GM21515 (cell line): ENCODE data around the gene EPHA2.

Experiments used
- ATAC-seq: cut with Tn5 transposase; IDR thresholded peaks from one replicate; pipeline ENCODE4 v1.9.1; 2021; ENCODE audit not compliant: unreplicated experiment

The EPHA2 gene

DNA sequence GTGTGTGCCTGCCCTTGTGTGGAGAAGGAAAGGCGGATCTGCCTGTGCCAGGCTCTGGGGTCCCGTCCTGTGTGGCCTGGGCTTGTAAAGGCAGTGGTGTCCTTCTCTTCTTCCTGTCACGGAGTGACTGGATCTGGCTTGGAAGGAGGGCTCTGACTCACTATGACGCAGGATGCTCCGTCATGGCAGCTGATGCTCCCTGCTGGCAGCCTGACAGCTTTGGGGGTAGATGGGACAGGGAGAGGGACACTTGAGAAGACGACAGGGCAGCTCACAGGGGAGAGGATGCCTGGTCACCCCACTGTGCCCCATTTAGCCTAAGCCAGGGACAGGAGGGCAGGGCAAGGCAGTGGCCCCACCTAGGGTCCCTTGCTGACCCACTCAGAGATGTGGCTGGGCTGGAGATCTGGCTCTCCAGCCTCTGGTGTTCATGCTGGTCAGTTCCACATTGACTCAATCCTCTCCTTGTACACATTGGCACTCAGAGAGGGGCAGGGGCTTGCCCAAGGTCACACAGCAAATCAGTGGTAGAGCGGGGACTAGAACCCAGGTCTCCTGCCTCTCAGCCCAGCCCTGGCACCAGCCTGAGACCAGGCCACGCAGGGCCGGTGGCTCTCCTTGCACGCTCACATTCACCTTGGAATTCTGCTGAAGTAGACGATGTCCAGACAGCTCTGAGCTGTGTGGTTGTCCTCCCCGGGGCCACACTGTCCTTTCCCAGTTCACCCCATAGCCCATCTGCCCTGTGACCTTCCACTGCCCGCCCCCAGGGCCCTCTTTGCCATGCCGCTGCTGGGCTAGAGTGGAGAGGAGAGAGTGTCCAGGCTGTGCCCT lies 79.6 kb downstream of the EPHA2 start:
- no peak for ATAC-seq

DNA sequence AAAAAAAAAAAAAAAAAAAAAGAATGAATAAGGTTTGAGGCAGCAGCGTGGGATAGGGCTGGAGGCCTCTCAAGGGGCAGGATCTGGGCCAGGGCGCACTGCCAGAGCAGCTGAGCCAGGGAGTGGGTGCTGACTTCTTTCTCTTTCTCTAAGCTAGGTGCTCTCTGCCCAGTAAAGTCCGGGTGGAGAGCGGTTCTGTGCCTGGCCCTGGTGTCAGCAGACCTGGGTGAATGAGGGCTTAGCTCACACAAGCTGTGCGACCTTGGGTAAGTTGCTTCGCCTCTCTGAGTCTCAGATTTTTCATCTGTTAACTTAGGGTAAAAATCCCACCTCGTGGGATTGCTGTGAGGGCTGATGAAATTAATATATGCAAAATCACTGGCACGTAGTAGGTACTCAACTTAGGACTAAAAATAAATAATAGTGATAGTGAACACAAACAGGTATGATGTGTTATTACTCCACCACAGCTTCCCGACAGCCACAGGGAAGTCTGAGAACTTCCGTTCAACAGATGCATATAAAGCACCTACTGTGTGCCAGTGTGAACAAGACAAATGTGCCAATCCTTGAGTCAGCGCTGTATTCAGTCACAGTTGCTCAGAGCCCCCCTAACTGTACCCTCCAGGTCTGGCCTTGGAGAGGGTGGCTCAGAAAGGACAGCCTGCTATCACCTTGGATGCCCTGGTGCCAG lies 80.4 kb downstream of the EPHA2 start:
- ATAC-seq = no peak
